ENCODE data around the gene PABPC4L. TPM values are rescaled to one million over a fixed set of nuclear protein-coding genes. Genes with fewer than 3 reads are reported as not detected.

Gene PABPC4L
- total and polyA plus RNA-seq, 2 of the 4 experiments (the other 2 are of a cell fraction): 0.26 to 0.72 TPM

DNA sequence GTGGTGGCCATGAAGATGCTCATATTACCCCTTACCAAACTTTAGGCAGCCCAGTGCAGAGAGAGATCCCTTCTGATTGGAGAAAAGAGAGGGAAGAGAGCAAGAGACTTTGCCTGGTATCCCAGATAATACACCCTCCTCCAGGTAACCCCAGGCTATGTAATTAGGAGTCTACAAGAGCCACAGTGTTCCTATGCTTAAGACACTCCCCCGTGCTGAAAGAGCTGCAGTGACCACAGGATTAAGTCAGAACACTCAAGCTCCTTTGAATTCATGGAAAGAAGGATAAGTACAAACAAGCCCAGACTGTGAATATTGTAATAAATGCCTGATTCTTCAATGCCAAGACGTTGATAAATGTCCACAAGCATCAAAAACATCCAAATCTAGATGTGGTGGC lies 41.4 kb downstream of the PABPC4L start:
- Histone ChIP-seq H4K91ac (ENCODE audit: insufficient read depth, low read depth, low read length) (no peak overlapping the region), H2BK15ac (ENCODE audit: low read depth, low read length) (no peak overlapping the region), H3K27me3 (ENCODE audit: control insufficient read depth, insufficient read depth, low read length) (no peaks in the 10 kb centered on the region), H2AFZ (replicated peaks; ENCODE audit: low read length, poor library complexity) (no peak overlapping the region), H4K8ac (ENCODE audit: low read depth in 2 of 2, low read length in 2 of 2) (no peak overlapping the region), H3K79me1 (ENCODE audit: low read depth in 1 of 2, low read length in 2 of 2) (no peaks in the 10 kb centered on the region), H3K4me2 (ENCODE audit: low read depth, low read length) (no peak overlapping the region), H2AK9ac (replicated peaks; ENCODE audit: low read depth, low read length, poor library complexity) (no peak overlapping the region), H3K9me3 (ENCODE audit: control insufficient read depth, insufficient read depth, low read length) (no peaks in the 10 kb centered on the region), H2AK5ac (ENCODE audit: low read depth, low read length) (no peak overlapping the region), H3K36me3 (ENCODE audit: control insufficient read depth, insufficient read depth, low read length) (no peaks in the 10 kb centered on the region), H2BK5ac (ENCODE audit: low read depth, low read length, poor library complexity, severe bottlenecking) (no peak overlapping the region), H3K56ac (ENCODE audit: extremely low read depth, insufficient read depth, low read length) (no peak overlapping the region), H4K20me1 (ENCODE audit: insufficient read depth, low read length) (no peaks in the 10 kb centered on the region), H3K27ac (ENCODE audit: insufficient read depth, low read length) (no peak overlapping the region), H3K9me1 (ENCODE audit: insufficient read depth, low read length) (no peaks in the 10 kb centered on the region), H3K23ac (ENCODE audit: low read depth, low read length) (no peak overlapping the region), H3K4ac (ENCODE audit: low read depth, low read length) (no peak overlapping the region), H2BK120ac (ENCODE audit: low read depth, low read length) (no peak overlapping the region), H3K18ac (ENCODE audit: low read depth, low read length) (no peak overlapping the region), H3K14ac (replicated peaks; ENCODE audit: low read depth, low read length) (no peak overlapping the region), H3K9ac (ENCODE audit: low read depth, low read length) (no peak overlapping the region), H3K4me3 (ENCODE audit: insufficient read depth, low read depth, low read length) (no peak overlapping the region), H4K5ac (ENCODE audit: low read depth, low read length) (no peak overlapping the region), H3K4me1 (ENCODE audit: control insufficient read depth, insufficient read depth, low read length) (no peaks in the 10 kb centered on the region), H2BK20ac (ENCODE audit: low read depth, low read length) (no peak overlapping the region)
- WGBS, 2 experiments (ENCODE audit: extremely low coverage in 2 of 2, insufficient read length in 1 of 2): no CpG with 5 or more reads among the region's 2 CpGs
- dilution Hi-C loops (cut with HindIII; ENCODE audit: low sequenced_read_pairs, unreplicated experiment) (no loop called here), intact Hi-C loops (cut with micrococcal nuclease) (no loop called here), in situ Hi-C loops (cut with MboI; ENCODE audit: low sequenced_read_pairs) (no loop called here)
- no peak for ATAC-seq (ENCODE audit: low read depth)
- no peak for DNase-seq
- CTCF ChIA-PET: no interaction called here
- POLR2A ChIA-PET (ENCODE audit: unreplicated experiment): no interaction called here
- TF ChIP-seq MAZ (IDR thresholded peaks at IDR 0.05; ENCODE audit: borderline replicate concordance, low read depth, low read length) (no peak), CHD1 (IDR thresholded peaks at IDR 0.05; ENCODE audit: low read depth, low read length) (no peak), FOS (IDR thresholded peaks at IDR 0.05; ENCODE audit: low read depth, low read length) (no peak), BHLHE40 (IDR thresholded peaks at IDR 0.05; ENCODE audit: low read depth, low read length) (no peak), NFE2L2 (IDR thresholded peaks at IDR 0.05; ENCODE audit: low read depth, low read length) (no peak), CEBPB (IDR thresholded peaks at IDR 0.05; ENCODE audit: low read depth, low read length) (no peak), RFX5 (IDR thresholded peaks at IDR 0.05; ENCODE audit: low read depth, low read length) (no peak), SMC3 (IDR thresholded peaks at IDR 0.05; ENCODE audit: low read depth, low read length) (no peak), RAD21 (IDR thresholded peaks at IDR 0.05; ENCODE audit: low read length) (no peak), MAFK (IDR thresholded peaks at IDR 0.05; ENCODE audit: low read depth, low read length) (no peak), POLR2A (IDR thresholded peaks at IDR 0.05; ENCODE audit: low read depth, low read length) (no peak)
- TF ChIP-seq, protein P1, sequence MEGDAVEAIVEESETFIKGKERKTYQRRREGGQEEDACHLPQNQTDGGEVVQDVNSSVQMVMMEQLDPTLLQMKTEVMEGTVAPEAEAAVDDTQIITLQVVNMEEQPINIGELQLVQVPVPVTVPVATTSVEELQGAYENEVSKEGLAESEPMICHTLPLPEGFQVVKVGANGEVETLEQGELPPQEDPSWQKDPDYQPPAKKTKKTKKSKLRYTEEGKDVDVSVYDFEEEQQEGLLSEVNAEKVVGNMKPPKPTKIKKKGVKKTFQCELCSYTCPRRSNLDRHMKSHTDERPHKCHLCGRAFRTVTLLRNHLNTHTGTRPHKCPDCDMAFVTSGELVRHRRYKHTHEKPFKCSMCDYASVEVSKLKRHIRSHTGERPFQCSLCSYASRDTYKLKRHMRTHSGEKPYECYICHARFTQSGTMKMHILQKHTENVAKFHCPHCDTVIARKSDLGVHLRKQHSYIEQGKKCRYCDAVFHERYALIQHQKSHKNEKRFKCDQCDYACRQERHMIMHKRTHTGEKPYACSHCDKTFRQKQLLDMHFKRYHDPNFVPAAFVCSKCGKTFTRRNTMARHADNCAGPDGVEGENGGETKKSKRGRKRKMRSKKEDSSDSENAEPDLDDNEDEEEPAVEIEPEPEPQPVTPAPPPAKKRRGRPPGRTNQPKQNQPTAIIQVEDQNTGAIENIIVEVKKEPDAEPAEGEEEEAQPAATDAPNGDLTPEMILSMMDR (conservative IDR thresholded peaks at IDR 0.05; ENCODE audit: low read depth, low read length): no peak
- no TSS peak for BruUV-seq (replicated peaks)

Data from IMR-90 (cell line).